ENCODE data around the gene RIBC2. TPM values are rescaled to one million over a fixed set of nuclear protein-coding genes. Genes with fewer than 3 reads are reported as not detected.
"Not testable (repeated sequence)": the region's sequence is repeated elsewhere in the genome, so short reads cannot be mapped to it uniquely, and the experiment has no call there.

RIBC2 gene
- total RNA-seq, 1 experiment from 2014 or later: 2.9 TPM

- Histone ChIP-seq H3K4me3 (ENCODE audit: low read depth in 2 of 2, low read length in 2 of 2) (no peak overlapping the region), H3K27me3 (ENCODE audit: control insufficient read depth, insufficient read depth, low read length) (no peaks in the 10 kb centered on the region), H3K27ac (ENCODE audit: low read length) (no peak overlapping the region), H3K4me1 (ENCODE audit: control insufficient read depth, insufficient read depth, low read length) (no peaks in the 10 kb centered on the region), H3K9me3 (ENCODE audit: control insufficient read depth, insufficient read depth, low read depth, low read length) (no peaks in the 10 kb centered on the region), H3K36me3 (ENCODE audit: control insufficient read depth, insufficient read depth, low read length) (no peaks in the 10 kb centered on the region)
- intact Hi-C loops (cut with micrococcal nuclease; ENCODE audit: unreplicated experiment): loop anchor here (1.0 kb wide), 1 partner anchor 166 kb away; no protein-coding TSS in a partner anchor
- in situ Hi-C loops (cut with HindIII; ENCODE audit: low pct_unique_long_range_greater_than_20kb, low sequenced_read_pairs): no loop called here
- DNase-seq (ENCODE audit: low read depth, low spot score): no peak
- TF ChIP-seq TCF7L2 (IDR thresholded peaks at IDR 0.05; ENCODE audit: low read depth, low read length) (no peak), SIN3A (IDR thresholded peaks at IDR 0.05; ENCODE audit: borderline replicate concordance, insufficient read depth, low read depth, low read length) (no peak), REST (IDR thresholded peaks at IDR 0.05; ENCODE audit: insufficient read depth in 1 of 2, low read depth in 2 of 2, low read length in 1 of 2) (no peak), POLR2AphosphoS5 (IDR thresholded peaks at IDR 0.05; ENCODE audit: low read depth, low read length) (no peak), CTCF (IDR thresholded peaks at IDR 0.05) (no peak)
- ChIA-PET CTCF (no interaction called here), POLR2A (no interaction called here)
- no TSS peak for BruUV-seq (replicated peaks)
- ATAC-seq: no peak
These were observed 21.5 kb downstream of the RIBC2 start for GRCh38 chr22:45434981-45435380.

GRCh38 chr22:45435544-45436139 lies 22.1 kb downstream of the RIBC2 start:
- in situ Hi-C loops (cut with HindIII; ENCODE audit: low pct_unique_long_range_greater_than_20kb, low sequenced_read_pairs): no loop called here
- Histone ChIP-seq H3K27me3 (ENCODE audit: control insufficient read depth, insufficient read depth, low read length) (no peaks in the 10 kb centered on the region), H3K9me3 (ENCODE audit: control insufficient read depth, insufficient read depth, low read depth, low read length) (no peaks in the 10 kb centered on the region), H3K4me1 (ENCODE audit: control insufficient read depth, insufficient read depth, low read length) (no peaks in the 10 kb centered on the region), H3K27ac (ENCODE audit: low read length) (no peak overlapping the region), H3K4me3 (ENCODE audit: low read depth in 2 of 2, low read length in 2 of 2) (no peak overlapping the region), H3K36me3 (ENCODE audit: control insufficient read depth, insufficient read depth, low read length) (no peaks in the 10 kb centered on the region)
- POLR2A ChIA-PET: no interaction called here
- ATAC-seq (peak; percentile 96), DNase-seq (ENCODE audit: low read depth, low spot score) (peak; percentile 67)
- TF ChIP-seq POLR2AphosphoS5 (IDR thresholded peaks at IDR 0.05; ENCODE audit: low read depth, low read length) (no peak), SIN3A (IDR thresholded peaks at IDR 0.05; ENCODE audit: borderline replicate concordance, insufficient read depth, low read depth, low read length) (no peak), REST (IDR thresholded peaks at IDR 0.05; ENCODE audit: insufficient read depth in 1 of 2, low read depth in 2 of 2, low read length in 1 of 2) (no peak), CTCF (IDR thresholded peaks at IDR 0.05) (peak; percentile 89), TCF7L2 (IDR thresholded peaks at IDR 0.05; ENCODE audit: low read depth, low read length) (no peak)
- intact Hi-C loops (cut with micrococcal nuclease; ENCODE audit: unreplicated experiment): loop anchor here (1.0 kb wide), 1 partner anchor 166 kb away; no protein-coding TSS in a partner anchor
- no TSS peak for BruUV-seq (replicated peaks)
- CTCF ChIA-PET: no interaction called here

GRCh38 chr22:45436871-45437517 lies 23.5 kb downstream of the RIBC2 start:
- H3K27ac ChIP-seq (ENCODE audit: low read length); DNase-seq (ENCODE audit: low read depth, low spot score); ATAC-seq; H3K4me1 ChIP-seq (ENCODE audit: control insufficient read depth, insufficient read depth, low read length); in situ Hi-C loops (cut with HindIII; ENCODE audit: low pct_unique_long_range_greater_than_20kb, low sequenced_read_pairs); H3K36me3 ChIP-seq (ENCODE audit: control insufficient read depth, insufficient read depth, low read length); BruUV-seq (replicated peaks); H3K4me3 ChIP-seq (ENCODE audit: low read depth in 2 of 2, low read length in 2 of 2); intact Hi-C loops (cut with micrococcal nuclease; ENCODE audit: unreplicated experiment); H3K27me3 ChIP-seq (ENCODE audit: control insufficient read depth, insufficient read depth, low read length); POLR2A ChIA-PET; H3K9me3 ChIP-seq (ENCODE audit: control insufficient read depth, insufficient read depth, low read depth, low read length): not testable (repeated sequence)
- CTCF ChIA-PET: interaction anchor here (0.6 kb wide), 1 partner anchor 170 kb away, joined by 3 read pairs; no protein-coding TSS in a partner anchor

Data from Panc1 (cell line).